ENCODE results near the gene ADIPOQ.
"Not testable (repeated sequence)": the region's sequence is repeated elsewhere in the genome, so short reads cannot be mapped to it uniquely, and the experiment has no call there.

ADIPOQ gene

DNA sequence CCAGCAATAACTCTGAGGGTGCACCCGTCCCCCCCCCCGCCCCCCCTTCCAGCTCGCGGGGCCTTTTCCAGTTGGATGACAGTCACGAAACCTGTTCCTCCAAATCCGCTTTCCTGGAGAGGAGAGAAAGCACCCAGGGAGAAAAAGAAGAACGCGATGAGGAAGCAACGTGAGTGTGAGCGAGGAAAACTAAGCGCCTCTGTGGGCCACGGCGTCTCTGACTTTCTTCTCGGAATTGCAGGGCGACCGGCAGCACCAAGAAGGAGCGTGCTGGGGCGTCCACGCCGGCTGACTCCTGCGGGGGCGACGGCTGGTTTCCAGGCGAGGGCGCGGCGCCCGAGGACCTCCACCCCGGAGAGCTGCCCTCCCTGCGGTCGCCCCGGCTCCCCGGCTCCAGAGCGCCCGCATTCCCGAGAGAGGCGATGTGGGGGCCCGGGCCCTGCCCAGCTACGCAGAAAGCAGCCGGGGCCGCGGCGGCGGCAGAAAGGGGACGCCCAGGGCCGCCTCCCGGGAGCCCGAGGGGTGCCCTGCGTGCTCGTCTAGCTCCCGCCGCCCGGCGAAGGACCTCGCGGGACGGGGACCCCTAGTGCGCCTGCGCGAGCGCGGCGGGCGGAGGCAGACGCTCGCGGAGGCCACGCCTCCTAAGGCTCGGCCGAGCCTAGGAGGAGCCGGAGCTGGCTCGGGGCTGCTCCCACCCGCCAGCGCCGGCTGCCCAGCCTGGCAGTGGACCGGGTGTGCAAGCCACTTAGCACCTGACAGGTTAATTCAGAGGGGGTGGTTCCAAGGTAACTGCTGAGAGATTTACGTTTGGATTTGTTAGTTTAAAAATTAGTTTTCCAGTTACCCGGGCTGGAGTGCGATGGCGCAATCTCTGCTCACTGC, 15.3 kb upstream of the ADIPOQ start:
- DNase-seq: peak; percentile 75 to 88

- DNase-seq: no peak
These were observed 14.2 kb upstream of the ADIPOQ start for GRCh38 chr3:186828340-186828739.

DNA sequence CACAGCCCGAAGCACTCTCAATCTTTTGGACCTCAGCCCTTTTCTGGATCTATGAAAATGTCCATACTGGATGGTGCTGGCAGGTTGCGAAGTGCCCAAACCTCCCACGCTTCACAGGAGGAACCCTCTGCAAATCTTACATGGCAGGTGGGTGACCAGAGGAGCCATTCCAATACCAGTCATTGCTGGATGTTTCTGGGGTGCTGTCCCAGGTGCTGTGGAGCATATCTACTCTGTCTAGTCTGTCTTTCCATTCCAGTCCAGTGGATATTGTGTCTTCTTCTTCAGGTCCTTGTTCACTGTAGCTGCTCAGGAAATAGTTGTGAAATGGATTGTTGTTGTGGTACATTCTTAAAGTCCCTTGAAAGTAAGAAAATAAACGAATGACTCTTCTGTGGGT, 10.7 kb upstream of the ADIPOQ start:
- DNase-seq: no peak

DNA sequence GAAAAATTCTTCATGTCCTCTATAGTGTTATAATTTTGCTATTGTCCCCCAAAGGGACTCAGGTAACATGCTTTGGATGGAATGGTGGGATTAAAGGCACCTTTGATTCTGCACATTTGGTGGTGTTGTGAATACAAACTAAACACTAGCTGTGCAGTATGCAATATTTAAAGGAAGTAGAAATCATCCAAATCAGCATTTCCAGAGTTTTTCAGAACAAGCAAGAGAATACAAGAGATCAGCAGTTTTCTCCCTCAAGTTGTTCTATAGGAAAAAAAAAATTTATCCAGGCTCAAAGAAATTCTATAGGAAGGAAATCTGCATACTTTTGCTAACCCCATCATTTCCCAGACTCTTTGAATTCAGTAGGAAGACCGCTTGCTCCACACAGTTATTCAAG, 10.2 kb upstream of the ADIPOQ start:
- no peak for DNase-seq

- DNase-seq: no peak
These were observed 2.5 kb upstream of the ADIPOQ start for GRCh38 chr3:186839874-186840641.

GRCh38 chr3:186841620-186842019, 890 bp upstream of the ADIPOQ start:
- DNase-seq: no peak

- DNase-seq: no peak
These were observed 526 bp downstream of the ADIPOQ start for GRCh38 chr3:186843039-186843432.

GRCh38 chr3:186844908-186845307, 2.4 kb downstream of the ADIPOQ start:
- DNase-seq: no peak

DNA sequence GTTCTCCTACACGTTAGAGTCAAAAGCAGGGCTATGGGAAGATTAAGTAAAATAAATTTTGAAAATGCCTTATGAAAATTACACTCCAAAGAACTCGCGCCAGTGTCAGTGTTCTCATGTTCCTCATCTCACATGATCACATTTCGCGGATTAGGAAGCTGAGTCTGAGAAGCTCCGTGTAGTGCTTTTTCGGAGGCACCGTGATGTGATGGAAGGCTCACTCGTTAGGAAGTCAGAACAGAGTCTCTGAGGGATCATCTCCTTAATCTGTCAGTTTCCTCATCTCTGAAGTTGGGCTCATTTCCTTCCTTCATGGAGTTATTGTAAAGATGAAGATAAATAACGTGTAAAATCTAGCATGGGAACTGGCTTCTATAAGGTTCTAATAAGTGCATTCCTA, 3.2 kb downstream of the ADIPOQ start:
- DNase-seq: no peak

- no peak for DNase-seq
These were observed 4.9 kb downstream of the ADIPOQ start for GRCh38 chr3:186847437-186847836.

DNA sequence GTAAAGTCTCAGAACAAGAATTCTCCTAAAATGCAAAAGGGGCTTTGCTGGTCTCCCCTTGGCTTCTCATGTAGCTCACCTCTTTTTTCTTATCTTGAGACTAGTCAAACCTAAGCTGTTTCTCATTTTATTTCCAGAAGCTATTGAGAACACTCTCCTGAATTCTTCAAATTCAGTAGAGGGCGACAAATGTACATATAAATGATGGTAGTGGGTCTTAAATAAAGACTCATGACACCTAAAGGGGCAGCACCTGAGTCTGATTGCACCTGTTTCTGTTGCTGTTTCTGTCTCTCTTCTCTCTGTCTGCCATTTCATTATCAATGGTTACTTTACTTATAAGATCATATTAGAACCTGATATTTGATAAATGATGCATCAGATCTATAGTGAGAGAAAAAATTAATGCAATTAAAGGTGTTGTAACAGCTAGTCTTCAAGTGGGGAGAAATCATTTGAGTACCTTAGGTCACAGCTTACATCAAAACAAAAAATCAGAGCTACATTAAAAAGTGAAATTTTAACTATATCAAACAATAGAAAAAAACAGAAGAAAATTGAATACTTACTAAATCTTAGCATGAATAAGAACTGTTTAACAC, 7.0 kb downstream of the ADIPOQ start:
- DNase-seq: peak; percentile 4 to 7

DNA sequence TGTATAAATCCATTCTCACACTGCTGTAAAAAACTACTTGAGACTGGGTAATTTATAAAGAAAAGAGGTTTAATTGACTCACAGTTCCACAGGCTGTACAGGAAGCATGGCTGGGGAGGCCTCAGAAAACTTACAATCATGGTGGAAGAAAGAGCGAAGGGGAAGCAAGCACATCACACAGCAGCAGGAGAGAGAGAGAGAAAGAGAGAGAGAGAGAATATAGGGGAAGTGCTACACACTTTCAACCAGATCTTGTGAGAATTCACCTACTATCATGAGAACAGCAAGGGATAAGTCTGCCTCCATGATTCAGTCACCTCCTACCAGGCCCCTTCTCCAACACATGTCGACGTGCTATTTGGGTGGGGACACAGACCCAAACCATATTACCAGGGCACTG, 9.3 kb downstream of the ADIPOQ start:
- DNase-seq: not testable (repeated sequence)

DNA sequence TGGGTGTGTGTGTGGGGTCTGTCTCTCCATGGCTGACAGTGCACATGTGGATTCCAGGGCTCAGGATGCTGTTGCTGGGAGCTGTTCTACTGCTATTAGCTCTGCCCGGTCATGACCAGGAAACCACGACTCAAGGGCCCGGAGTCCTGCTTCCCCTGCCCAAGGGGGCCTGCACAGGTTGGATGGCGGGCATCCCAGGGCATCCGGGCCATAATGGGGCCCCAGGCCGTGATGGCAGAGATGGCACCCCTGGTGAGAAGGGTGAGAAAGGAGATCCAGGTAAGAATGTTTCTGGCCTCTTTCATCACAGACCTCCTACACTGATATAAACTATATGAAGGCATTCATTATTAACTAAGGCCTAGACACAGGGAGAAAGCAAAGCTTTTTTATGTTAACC, 10.5 kb downstream of the ADIPOQ start:
- DNase-seq: no peak

GRCh38 chr3:186854146-186854545, 11.6 kb downstream of the ADIPOQ start:
- DNase-seq: no peak

DNA sequence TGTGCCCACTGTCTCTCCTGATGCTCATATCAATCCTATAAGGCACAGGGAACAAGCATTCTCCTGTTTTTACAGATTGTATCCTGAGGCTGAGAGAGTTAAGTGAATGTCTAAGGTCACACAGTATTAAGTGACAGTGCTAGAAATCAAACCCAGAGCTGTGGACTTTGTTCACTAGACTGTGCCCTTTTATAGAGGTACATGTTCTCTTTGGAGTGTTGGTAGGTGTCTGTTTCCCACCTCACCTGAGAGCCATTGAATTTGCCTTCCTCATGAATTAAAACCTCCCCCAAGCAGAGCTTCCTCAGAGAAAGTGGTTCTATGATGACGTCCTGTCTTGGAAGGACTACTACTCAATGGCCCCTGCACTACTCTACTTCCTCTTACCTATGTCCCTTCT, 12.4 kb downstream of the ADIPOQ start:
- no peak for DNase-seq

DNA sequence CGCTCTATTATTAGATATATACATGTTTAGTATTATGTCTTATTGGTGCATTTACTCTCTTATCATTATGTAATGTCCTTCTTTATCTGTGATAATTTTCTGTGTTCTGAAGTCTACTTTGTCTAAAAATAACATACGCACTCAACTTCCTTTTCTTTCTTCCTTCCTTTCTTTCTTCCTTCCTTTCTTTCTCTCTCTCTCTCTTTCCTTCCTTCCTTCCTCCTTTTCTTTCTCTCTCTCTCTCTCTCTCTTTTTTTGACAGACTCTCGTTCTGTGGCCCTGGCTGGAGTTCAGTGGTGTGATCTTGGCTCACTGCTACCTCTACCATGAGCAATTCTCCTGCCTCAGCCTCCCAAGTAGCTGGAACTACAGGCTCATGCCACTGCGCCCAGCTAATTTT, 15.2 kb downstream of the ADIPOQ start:
- DNase-seq: no peak

GRCh38 chr3:186865215-186865853, 22.8 kb downstream of the ADIPOQ start:
- DNase-seq: not testable (repeated sequence)

DNA sequence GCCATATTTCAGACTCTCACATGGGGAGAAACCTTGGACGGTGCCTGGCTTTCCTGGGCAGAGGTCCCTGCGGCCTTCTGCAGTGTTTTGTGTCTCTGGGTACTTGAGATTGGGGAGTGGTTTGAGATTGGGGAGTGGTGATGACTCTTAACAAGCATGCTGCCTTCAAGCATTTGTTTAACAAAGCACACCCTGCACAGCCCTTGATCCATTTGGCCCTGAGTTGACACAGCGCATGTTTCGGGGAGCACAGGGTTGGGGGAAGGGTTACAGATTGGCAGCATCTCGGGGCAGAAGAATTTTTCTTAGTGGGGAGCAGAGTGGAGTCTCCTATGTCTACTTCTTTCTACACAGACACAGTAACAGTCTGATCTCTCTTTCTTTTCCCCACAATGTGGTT, 23.6 kb downstream of the ADIPOQ start:
- not testable (repeated sequence) for DNase-seq

DNA sequence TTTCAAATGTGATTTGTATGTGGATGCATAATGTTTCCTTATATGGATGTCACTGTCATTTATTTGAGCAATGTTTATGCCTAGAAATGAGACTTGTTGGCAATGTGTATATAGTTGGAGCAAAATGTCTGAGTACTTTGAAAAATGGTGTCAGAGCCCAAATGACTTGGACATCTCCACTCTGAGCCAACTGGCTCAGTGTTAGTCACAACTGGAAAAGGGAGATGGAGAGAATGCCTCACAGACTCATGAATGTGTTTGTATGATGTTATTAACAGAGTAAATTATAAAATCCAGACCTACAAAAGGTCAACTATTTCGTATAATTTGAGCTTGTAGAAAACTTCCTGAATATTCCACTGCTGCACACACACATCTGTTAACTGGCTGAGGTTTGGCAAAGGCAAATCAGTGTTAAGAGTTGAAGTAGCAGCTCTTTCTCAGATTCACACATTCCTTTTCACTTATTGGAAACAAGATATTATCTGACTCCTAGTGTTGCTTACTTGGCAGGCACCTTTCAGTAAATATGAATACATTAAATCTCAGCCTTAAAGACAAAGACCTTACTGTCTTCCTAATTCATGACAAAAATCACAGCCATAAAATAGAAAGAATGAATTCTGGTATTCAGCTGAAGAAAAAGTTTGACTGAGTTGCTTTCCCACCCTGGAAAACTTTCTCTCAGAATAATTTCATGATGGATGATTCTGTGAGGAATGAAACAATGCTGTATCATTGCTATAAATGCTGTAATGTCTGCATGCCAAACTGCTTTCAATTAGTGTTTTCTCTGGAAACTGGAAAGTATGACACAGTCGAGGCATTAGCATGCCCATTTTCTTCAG, 27.0 kb downstream of the ADIPOQ start:
- no peak for DNase-seq

DNA sequence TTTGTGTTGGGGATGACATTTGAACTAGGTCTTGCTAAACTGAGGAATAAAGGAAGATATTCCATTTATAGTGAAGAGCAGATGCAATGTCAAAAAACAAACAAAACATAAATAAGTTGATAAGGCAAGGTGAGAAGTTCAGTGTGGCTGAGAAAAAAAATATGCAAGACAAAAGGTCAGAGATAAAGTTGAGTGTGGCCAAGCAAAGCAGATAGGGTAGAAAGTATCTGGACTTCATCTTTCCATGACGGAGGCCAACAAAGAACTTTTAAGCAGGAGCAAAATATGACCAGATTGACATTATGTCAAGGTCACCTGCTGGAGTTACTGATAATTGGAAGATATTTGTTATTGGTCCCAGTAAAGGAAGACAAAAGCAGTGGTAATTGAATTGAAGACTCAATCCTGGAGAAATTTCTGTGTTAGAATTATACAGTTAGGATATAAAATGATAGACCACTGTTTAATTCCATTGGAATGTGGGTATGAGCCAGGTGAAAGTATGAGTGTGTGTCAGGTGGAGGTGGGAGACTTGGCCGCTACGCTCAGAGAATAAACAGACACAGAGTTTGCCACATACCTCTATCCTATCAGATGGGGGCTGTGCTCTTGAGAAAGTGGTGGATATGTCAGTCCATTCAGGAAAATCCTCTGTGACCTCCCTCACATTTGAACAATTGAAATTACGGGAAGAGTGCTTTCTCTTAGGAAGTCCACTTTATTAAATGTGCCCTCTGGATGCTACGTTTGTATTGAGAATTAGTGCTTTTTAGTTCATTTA, 28.1 kb downstream of the ADIPOQ start:
- no peak for DNase-seq

DNA sequence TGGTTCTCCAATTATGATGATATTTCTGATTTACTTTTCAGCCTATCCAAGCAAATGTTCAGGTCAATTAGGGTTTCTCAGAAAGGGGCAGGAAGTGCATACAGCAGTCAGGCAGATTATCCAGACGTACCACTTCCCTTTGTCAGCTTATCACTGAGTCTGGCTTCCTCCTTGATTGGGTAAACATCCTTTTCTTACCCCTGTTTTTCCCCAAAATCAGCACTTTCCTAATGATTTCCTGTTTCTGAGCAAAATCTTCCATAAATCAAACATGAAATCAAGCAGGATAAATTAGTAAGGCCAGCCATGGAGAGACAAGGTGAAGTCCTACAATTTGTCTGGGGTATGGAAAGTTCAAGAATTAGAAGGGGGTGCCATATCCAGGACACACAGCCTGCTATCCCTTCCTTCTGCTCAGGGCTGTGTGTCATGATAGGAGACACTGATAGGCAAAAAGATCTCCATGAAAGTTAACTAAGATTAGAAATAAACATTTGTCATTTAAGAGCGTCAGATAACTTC, 29.0 kb downstream of the ADIPOQ start:
- DNase-seq: no peak

All from NCI-H1930 (cell line).